Muscle of leg (tissue), 11 donors: Measurements from ENCODE around the gene AURKAIP1. TPM values are rescaled to one million over a fixed set of nuclear protein-coding genes. Genes with fewer than 3 reads are reported as not detected.

ENCODE experiments used
- DNase-seq: peaks from one replicate; pipeline ENCODE4 v3.0.0; 2013
- H3K27ac ChIP-seq: one replicate; pipeline ENCODE4 v1.5.1; 2013; ENCODE audit warnings: mild to moderate bottlenecking, low read length, control low read depth
- H3K27me3 ChIP-seq: one replicate; pipeline ENCODE4 v1.6.1; 2013; ENCODE audit warnings: low read length; ENCODE audit not compliant: control insufficient read depth, insufficient read depth
- H3K36me3 ChIP-seq: one replicate; pipeline ENCODE4 v1.6.1; 2013; ENCODE audit warnings: low read length; ENCODE audit not compliant: control insufficient read depth, insufficient read depth
- H3K4me1 ChIP-seq: one replicate; pipeline ENCODE4 v1.6.1; 2013; ENCODE audit warnings: low read length; ENCODE audit not compliant: control insufficient read depth, insufficient read depth
- H3K4me3 ChIP-seq: one replicate; pipeline ENCODE4 v1.5.1; 2013; ENCODE audit warnings: low read length, control low read depth
- H3K9me3 ChIP-seq: replicated peaks from 2 replicates; pipeline ENCODE4 v1.6.1; 2013; ENCODE audit warnings: low read depth, low read length; ENCODE audit not compliant: control insufficient read depth
- WGBS: methylation state at CpG from one replicate; pipeline ENCODE4 v1.1.5; 2013; ENCODE audit warnings: missing lambda C conversion rate; ENCODE audit not compliant: insufficient coverage; 5-methylcytosine and 5-hydroxymethylcytosine counted together
- polyA plus RNA-seq, 8 donors: library from polyadenylated mRNA; unstranded; fragments of 120-200 nt; gene quantifications; one replicate each; pipeline versions ENCODE4 v1.2.1 to v1.2.3, GENCODE V29; 2013; ENCODE audit warnings: inconsistent platforms in 1 of 8, low replicate concordance in 1 of 8; ENCODE audit not compliant: insufficient read length in 8 of 8, insufficient read depth in 1 of 8
- total RNA-seq: library from RNA; stranded (reverse); fragments of 120-200 nt; gene quantifications from one replicate; pipeline ENCODE4 v1.2.4, GENCODE V29; 2013

Gene AURKAIP1
- total and polyA plus RNA-seq, 9 donors = 66.7 to 93.6 (median 74.8) TPM

DNA sequence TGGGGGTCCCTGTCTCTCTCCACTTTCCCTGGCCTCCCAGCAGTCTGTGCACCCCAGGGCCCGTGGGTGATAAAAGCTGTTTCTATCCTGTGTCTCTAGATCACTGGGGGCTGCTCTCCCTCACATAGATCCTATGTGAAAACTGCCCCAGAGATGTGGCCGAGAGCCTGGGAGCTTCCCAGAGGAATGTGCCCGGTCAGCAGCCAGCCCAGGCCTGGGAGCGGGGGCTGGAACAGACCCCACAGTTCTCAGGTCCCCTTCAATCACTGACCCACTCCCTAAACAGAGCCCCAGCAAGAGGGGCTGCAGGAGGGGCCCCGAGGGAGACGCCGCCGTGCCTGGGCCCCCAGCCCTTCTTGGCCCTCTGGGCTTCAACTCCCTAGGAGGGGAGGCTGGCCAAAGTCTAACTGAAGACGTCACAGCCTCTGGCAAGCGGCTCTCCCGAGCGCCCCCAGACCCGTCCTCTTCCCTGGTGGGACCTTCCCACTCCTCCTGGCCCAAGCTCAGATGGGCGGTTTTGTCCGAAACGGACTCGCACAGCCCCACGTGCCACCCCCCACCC lies 17.1 kb downstream of the AURKAIP1 start:
- WGBS = 3% methylated on average over 17 of the region's 18 CpGs
- DNase-seq = peak; percentile 35
- peaks cover 11% of the 10 kb centered on the region for H3K36me3 ChIP-seq
- H3K27me3 ChIP-seq = peaks cover 29% of the 10 kb centered on the region
- H3K27ac ChIP-seq = peak overlapping the region; percentile 85
- H3K9me3 ChIP-seq = no peaks in the 10 kb centered on the region
- H3K4me3 ChIP-seq = peak overlapping the region; percentile 54
- H3K4me1 ChIP-seq = peaks cover 66% of the 10 kb centered on the region

DNA sequence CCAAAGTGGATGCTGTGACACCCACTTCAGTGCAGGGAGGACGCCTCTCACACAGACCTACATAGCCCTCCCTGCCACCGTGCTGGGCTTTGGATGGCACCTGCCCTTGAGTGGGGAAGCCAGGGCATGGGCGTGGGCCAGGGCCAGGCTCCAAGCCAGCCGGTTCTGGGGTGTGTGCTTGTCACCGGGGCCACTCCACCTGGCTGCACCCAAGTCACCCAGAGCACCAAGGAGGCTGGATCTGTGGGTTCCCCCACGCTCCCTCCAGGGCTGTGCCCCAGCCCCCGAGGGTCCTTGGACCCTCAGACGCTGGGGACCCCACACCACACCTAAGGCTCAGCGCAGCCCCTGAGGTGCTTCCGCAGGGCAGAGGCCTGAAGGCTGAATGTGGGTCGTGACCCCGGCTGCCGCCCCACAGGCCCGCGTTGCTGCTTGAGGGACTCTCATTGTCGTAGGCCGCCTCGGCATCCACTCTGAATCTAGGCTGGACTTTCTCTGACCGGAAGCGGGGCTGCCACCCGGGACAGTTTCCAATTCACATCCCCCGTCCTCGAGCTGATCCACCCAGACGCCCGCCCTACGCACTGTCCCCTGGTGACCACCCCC lies 18.1 kb downstream of the AURKAIP1 start:
- 11% methylated on average over 23 of the region's 26 CpGs for WGBS
- peaks cover 21% of the 10 kb centered on the region for H3K36me3 ChIP-seq
- peaks cover 72% of the 10 kb centered on the region for H3K4me1 ChIP-seq
- H3K9me3 ChIP-seq = no peaks in the 10 kb centered on the region
- H3K4me3 ChIP-seq = peak overlapping the region; percentile 54
- H3K27ac ChIP-seq = peak overlapping the region; percentile 85
- peaks cover 40% of the 10 kb centered on the region for H3K27me3 ChIP-seq
- DNase-seq = no peak

DNA sequence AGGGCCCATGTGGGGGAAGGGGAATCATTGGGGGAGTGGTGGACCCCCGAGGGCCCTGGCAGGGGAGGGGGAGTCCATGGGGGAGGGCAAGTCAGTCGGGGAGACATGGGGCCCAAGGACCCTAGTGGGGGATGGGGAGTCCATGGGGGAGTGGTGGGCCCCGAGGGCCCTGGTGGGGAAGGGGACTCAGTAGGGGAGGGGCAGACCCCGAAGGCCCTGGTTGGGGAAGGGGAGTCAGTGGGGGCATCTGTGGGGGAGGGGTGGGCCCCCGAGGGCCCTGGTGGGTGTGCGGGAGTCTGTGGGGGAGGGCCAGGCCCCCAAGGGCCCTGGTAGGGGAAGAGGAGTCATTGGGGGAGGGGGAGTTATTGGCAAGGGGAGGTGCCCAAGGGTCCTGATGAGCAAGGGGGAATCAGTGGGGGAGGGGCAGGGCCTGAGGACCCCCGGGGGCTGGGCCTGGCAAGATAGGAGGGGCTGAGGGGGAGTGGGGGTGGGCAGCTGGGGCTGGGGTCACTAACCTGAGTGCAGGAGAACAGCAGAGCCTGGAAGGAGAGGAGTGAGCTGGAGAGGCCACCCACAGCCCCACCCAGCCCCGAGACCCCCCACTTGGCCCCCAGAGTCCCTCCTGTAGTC lies 18.7 kb downstream of the AURKAIP1 start:
- peaks cover 41% of the 10 kb centered on the region for H3K27me3 ChIP-seq
- 35% methylated on average over 6 of the region's 8 CpGs for WGBS
- no peaks in the 10 kb centered on the region for H3K9me3 ChIP-seq
- H3K4me1 ChIP-seq = peaks cover 72% of the 10 kb centered on the region
- H3K4me3 ChIP-seq = peak overlapping the region; percentile 54
- H3K27ac ChIP-seq = no peak overlapping the region
- DNase-seq = no peak
- peaks cover 21% of the 10 kb centered on the region for H3K36me3 ChIP-seq

DNA sequence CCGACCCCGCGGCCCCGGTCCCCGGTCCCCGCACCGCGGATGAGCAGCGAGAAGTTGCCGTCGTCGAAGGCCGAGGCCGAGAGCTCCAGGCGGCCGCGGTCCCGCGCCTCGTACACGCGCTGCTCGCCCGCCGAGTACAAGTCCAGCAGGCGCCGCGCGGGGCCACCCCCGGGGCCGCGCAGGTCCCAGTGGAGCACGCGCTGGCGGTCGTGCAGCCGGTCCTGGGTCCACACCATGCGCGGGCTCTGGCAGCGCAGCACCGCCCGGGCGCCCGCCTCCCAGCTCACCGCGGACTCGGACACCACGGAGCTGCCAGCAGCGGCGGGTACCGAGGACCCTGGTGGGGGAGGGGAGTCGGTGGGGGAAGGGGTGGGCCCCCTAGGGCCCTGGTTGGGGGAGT lies 19.6 kb downstream of the AURKAIP1 start:
- H3K27ac ChIP-seq = no peak overlapping the region
- DNase-seq = peak; percentile 46
- H3K9me3 ChIP-seq = no peaks in the 10 kb centered on the region
- 7% methylated on average over 46 of the region's 52 CpGs for WGBS
- peaks cover 41% of the 10 kb centered on the region for H3K27me3 ChIP-seq
- peaks cover 64% of the 10 kb centered on the region for H3K4me1 ChIP-seq
- H3K4me3 ChIP-seq = no peak overlapping the region
- peaks cover 21% of the 10 kb centered on the region for H3K36me3 ChIP-seq

DNA sequence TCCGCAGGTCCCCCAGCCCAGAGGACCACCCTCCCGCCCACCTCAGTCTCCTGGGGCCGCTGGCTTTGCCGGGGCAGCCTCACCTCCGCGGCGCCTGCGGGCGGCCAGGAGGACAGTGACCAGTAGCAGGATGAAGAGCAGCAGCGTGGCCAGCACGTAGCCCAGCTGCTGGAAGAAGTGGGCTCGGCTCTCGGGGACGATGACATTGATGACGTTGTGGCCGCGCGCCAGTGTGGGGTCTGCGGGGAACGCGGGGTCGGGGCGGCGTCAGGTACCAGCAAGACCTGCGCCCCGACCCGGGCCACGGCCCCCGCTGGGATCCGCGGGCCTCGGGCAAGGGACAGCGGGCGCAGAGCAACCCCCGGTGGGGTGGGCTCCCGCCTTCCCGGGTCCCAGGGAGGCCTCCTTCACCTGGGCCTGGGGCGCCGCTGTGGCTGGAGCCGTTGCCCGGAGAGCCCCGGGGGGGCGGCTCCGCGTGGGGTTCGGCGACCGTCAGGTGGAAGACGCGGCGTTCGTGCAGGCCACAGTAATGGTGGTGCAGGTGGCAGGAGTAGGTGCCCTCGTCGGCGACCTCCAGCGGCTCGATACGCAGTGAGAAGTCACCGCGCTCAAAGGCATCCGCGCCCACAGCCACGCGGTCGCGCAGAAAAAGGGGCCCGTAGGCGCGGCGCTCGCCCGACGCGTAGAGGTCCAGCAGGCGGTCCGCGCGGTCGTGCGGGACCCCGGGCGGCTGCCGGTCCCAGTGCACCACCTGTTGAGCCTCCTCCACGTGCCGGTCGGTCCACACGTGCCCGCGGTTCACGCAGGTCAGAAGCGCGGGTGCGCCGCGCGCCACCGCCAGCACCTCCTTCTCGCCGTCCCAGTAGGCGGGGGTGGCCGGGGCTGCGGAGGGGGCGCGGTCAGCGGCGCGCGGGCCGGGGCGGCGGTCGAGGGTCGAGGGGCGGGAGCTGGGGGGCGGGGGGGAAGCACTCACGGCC lies 20.4 kb downstream of the AURKAIP1 start:
- Histone ChIP-seq H3K4me1 (peaks cover 55% of the 10 kb centered on the region), H3K4me3 (no peak overlapping the region), H3K27me3 (peaks cover 41% of the 10 kb centered on the region), H3K36me3 (peaks cover 21% of the 10 kb centered on the region), H3K27ac (no peak overlapping the region), H3K9me3 (no peaks in the 10 kb centered on the region)
- DNase-seq = no peak
- WGBS = 49% methylated on average over 90 of the region's 116 CpGs

DNA sequence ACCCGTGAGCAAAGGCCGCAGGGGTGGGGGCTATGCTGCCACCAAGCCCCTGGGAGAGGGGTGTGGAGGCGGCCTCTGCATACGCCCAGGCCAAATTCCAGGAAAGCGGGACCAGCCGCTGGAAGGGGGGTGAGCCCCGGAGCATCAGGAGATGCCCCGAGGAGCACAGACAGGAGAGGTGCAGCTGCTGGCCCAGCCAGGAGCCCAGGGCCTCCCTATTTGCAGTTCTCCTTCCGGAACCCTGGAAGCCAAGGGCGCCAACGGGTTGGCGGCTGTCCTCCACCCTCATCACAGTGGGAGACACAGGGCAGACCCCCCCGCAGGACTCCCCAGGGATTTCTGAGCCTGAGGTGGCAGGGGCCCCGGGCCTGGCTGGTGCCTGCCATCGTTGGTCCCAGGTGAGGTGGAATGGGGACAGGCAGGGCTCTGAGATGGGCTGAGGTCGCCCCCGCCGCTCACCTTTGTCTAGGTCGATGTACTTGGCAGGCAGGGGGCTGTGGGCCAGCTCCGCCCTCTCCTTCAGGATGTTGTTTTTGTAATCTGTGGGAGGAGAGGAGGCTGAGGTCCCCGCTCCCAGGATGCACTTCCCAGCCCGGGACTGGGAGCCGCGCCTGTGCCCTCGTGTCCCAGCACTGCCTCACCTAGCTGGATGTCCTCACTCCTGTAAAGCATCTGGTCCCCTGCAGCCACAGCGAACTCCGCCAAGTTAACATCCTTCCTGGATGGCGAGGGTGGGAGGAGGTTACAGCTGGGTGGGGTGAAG lies 21.4 kb downstream of the AURKAIP1 start:
- 54% methylated on average over 24 of the region's 28 CpGs for WGBS
- peaks cover 21% of the 10 kb centered on the region for H3K36me3 ChIP-seq
- DNase-seq = no peak
- peaks cover 45% of the 10 kb centered on the region for H3K4me1 ChIP-seq
- H3K9me3 ChIP-seq = no peaks in the 10 kb centered on the region
- H3K27ac ChIP-seq = no peak overlapping the region
- peaks cover 41% of the 10 kb centered on the region for H3K27me3 ChIP-seq
- no peak overlapping the region for H3K4me3 ChIP-seq

DNA sequence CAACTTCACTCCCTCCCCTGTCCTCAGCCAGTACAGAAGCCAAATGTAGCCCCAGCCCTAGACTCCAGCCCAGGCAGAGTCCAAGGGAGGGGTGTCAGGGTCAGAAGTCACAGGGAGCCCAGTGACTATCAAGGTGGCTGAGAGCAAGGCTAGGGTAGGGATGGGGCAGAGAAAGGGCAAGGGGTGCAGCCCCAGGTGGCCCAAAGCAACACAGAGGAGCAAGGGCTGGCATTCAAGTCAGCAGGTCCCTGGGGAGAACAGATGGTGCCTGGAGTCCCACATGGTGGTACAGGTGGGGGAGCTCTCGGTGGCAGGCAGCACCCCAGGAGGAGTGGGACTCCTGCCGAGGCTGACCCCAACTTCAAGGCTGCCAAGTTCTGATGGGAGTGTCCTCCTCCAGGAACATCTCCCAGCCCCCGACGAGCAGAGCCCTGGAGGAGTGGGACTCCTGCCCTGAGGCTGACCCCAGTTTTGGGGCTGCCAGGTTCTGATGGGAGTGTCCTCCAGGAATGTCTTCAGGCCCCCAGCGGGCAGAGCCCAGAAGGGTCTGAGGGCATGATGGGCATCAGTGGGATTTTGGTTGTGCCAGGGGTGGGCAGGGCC lies 22.1 kb downstream of the AURKAIP1 start:
- no peak for DNase-seq
- Histone ChIP-seq H3K9me3 (no peaks in the 10 kb centered on the region), H3K27ac (no peak overlapping the region), H3K4me1 (peaks cover 44% of the 10 kb centered on the region), H3K4me3 (no peak overlapping the region), H3K36me3 (peaks cover 21% of the 10 kb centered on the region), H3K27me3 (peaks cover 34% of the 10 kb centered on the region)
- 50% methylated on average over 2 of the region's 5 CpGs for WGBS

DNA sequence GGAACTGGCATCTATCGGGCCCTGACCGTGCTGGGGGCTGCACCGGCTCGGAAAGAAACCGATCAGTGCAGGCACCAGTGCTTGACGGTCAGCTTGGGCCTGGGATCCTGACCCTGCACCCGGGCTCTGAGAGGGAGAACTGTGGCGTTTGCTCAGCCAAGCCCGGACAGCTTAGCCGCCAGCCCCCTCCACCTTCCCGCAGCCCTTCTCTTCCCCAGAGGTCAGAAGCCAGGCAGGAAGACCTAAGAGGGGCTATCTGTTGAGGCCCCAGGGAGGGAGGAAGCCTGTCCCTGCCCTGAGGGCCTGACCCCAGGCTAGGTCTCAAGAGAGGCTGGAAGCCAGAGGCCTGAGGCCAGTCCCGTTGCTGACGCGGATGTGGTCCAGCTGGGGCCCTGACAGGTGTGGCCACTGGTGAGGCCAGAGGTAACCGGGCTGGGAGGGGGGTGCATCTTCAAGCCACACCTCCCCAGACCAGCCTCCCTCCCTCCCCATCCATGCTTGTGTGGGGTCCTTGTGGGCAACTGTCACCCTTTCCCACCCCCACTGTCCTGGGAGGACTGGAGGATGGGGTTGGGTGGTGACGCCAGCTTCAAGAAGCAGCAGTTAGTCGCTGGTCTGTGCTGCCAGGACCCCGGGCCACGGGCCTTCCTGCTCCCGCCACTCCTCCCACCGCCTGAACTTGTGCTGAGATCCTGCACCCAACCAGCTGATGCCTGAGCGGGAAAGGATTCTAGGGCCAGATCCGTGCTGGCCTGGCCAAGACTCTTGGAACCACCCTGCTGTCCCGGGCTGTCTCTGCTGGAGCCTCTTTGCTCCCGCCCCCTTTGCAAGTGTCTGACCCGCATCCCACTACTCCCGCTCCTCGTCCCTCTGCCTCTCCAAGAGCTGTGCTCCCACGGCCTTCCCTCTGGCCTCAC lies 23.2 kb downstream of the AURKAIP1 start:
- Histone ChIP-seq H3K4me3 (peak overlapping the region; percentile 8), H3K36me3 (peaks cover 21% of the 10 kb centered on the region), H3K9me3 (no peaks in the 10 kb centered on the region), H3K4me1 (peaks cover 46% of the 10 kb centered on the region), H3K27ac (peak overlapping the region; percentile 62), H3K27me3 (peaks cover 31% of the 10 kb centered on the region)
- 13% methylated on average over 22 of the region's 29 CpGs for WGBS
- DNase-seq = peak; percentile 89
